Muscle layer of colon (tissue), 2 donors: ENCODE results near the gene IL27RA.

ENCODE experiments used
- H3K27ac ChIP-seq: one replicate; pipeline ENCODE4 v1.7.0; 2013; ENCODE audit warnings: low read depth, mild to moderate bottlenecking, low read length, moderate library complexity
- H3K27me3 ChIP-seq, 2 donors: one replicate each; pipeline ENCODE4 v1.7.0; 2013; ENCODE audit warnings: low read length in 2 of 2, mild to moderate bottlenecking in 2 of 2; ENCODE audit not compliant: insufficient read depth in 2 of 2, control insufficient read depth in 1 of 2
- H3K36me3 ChIP-seq: one replicate; pipeline ENCODE4 v1.7.0; 2013; ENCODE audit warnings: mild to moderate bottlenecking, low read length; ENCODE audit not compliant: insufficient read depth
- H3K4me1 ChIP-seq: one replicate; pipeline ENCODE4 v1.7.0; 2013; ENCODE audit warnings: mild to moderate bottlenecking, low read length; ENCODE audit not compliant: insufficient read depth
- H3K4me3 ChIP-seq, 2 donors: one replicate each; pipeline ENCODE4 v1.7.0; 2013; ENCODE audit warnings: low read length in 2 of 2, low read depth in 1 of 2, mild to moderate bottlenecking in 1 of 2, moderate library complexity in 1 of 2
- H3K9ac ChIP-seq: one replicate; pipeline ENCODE4 v1.7.0; 2013; ENCODE audit warnings: low read length
- H3K9me3 ChIP-seq: one replicate; pipeline ENCODE4 v1.7.0; 2013; ENCODE audit warnings: mild to moderate bottlenecking, low read length
- donor health status: abdominal sarcoma.
- donor health status: Adenocarcinoma of cecum.

IL27RA gene

GRCh38 chr19:13990085-13990484 is 41.5 kb upstream of the IL27RA start:
- H3K4me1 ChIP-seq, result peaks cover 6% of the 10 kb centered on the region
- H3K4me3 ChIP-seq, result no peak overlapping the region
- no peak overlapping the region for H3K9ac ChIP-seq
- no peaks in the 10 kb centered on the region for H3K9me3 ChIP-seq
- H3K27ac ChIP-seq, result no peak overlapping the region
- H3K36me3 ChIP-seq, result peaks cover 13% of the 10 kb centered on the region
- no peaks in the 10 kb centered on the region for H3K27me3 ChIP-seq

- Histone ChIP-seq H3K9me3 (no peaks in the 10 kb centered on the region), H3K36me3 (peaks cover 13% of the 10 kb centered on the region), H3K4me1 (no peaks in the 10 kb centered on the region), H3K4me3 (no peak overlapping the region), H3K27ac (no peak overlapping the region), H3K9ac (no peak overlapping the region), H3K27me3 (no peaks in the 10 kb centered on the region)
These were observed 39.5 kb upstream of the IL27RA start for GRCh38 chr19:13992025-13992424.

DNA sequence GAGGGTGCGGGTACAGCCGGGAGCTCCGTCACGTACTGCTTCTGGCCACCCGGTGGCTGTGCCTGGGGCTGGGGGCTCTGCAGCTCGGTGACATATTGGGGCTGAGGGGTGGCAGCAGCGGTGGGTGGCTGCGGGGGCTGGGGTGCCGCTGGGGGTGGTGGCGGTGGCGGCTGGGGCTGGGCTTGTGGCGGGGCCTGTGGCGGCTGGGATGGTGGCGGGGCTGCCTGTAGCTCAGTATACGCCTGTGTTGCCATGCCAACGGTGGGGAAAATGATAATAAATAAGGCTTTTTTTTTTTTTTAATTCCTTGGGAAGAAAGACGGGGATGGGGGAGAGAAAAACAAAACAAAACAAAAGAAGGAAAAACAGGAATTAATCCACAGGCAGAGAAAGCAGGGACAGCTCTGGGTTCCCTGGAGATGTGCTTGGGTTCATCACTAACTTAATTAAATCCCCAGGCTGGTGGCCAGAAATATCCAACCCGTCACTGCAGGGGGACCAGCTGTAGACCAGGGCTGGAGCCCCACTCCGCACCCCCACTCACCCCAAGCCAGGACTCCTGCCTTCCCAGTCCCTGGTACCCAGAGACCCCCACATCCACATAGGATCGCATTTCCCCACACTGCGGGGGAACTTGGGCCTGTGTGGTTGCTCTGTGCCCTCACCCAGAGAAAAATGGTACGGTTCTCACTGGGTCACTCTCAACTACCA is 37.8 kb upstream of the IL27RA start:
- H3K9ac ChIP-seq, result no peak overlapping the region
- no peaks in the 10 kb centered on the region for H3K9me3 ChIP-seq
- peaks cover 13% of the 10 kb centered on the region for H3K36me3 ChIP-seq
- no peaks in the 10 kb centered on the region for H3K4me1 ChIP-seq
- no peak overlapping the region for H3K4me3 ChIP-seq
- no peaks in the 10 kb centered on the region for H3K27me3 ChIP-seq
- H3K27ac ChIP-seq, result no peak overlapping the region

- H3K27ac ChIP-seq, result no peak overlapping the region
These were observed 36.4 kb upstream of the IL27RA start for GRCh38 chr19:13995017-13995728.

GRCh38 chr19:13995878-13996765 is 35.4 kb upstream of the IL27RA start:
- Histone ChIP-seq H3K27me3 (no peaks in the 10 kb centered on the region), H3K4me1 (no peaks in the 10 kb centered on the region), H3K9ac (no peak overlapping the region), H3K27ac (no peak overlapping the region), H3K36me3 (peaks cover 11% of the 10 kb centered on the region), H3K4me3 (no peak overlapping the region), H3K9me3 (no peaks in the 10 kb centered on the region)

More at GRCh38 chr19:13995017-13995728, 36.4 kb upstream of the IL27RA start:
- Histone ChIP-seq H3K9me3 (no peaks in the 10 kb centered on the region), H3K27me3 (no peaks in the 10 kb centered on the region), H3K9ac (no peak overlapping the region), H3K36me3 (peaks cover 13% of the 10 kb centered on the region), H3K4me3 (no peak overlapping the region), H3K4me1 (no peaks in the 10 kb centered on the region)

GRCh38 chr19:13996928-13997630 is 34.5 kb upstream of the IL27RA start:
- H3K9ac ChIP-seq, result no peak overlapping the region
- H3K36me3 ChIP-seq, result peaks cover 7% of the 10 kb centered on the region
- no peaks in the 10 kb centered on the region for H3K27me3 ChIP-seq
- no peaks in the 10 kb centered on the region for H3K9me3 ChIP-seq
- H3K4me3 ChIP-seq, result no peak overlapping the region
- H3K4me1 ChIP-seq, result no peaks in the 10 kb centered on the region
- H3K27ac ChIP-seq, result no peak overlapping the region

DNA sequence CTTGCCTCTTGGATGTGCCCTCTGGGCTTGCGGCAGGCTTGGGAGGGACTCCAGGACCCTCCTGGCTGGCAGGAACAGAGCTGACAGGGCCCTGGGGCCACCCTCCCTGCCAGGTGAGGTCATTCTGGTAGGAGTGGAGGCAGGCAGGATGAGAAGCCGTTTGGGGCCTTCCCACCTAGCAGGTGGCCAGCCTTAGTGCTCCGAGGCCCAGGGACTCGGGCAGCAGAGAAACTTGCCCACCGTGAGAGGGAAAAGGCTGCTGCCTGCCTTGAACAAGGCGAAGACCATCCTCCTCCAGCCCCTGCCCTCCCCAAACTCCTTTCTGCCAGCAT is 34.0 kb upstream of the IL27RA start:
- H3K9me3 ChIP-seq, result no peaks in the 10 kb centered on the region
- no peaks in the 10 kb centered on the region for H3K27me3 ChIP-seq
- peaks cover under 1% of the 10 kb centered on the region for H3K4me1 ChIP-seq
- peaks cover 2% of the 10 kb centered on the region for H3K36me3 ChIP-seq
- H3K9ac ChIP-seq, result no peak overlapping the region
- no peak overlapping the region for H3K27ac ChIP-seq
- H3K4me3 ChIP-seq, result no peak overlapping the region

GRCh38 chr19:13998426-13998825 is 33.1 kb upstream of the IL27RA start:
- Histone ChIP-seq H3K27me3 (no peaks in the 10 kb centered on the region), H3K36me3 (no peaks in the 10 kb centered on the region), H3K4me1 (peaks cover 9% of the 10 kb centered on the region), H3K4me3 (no peak overlapping the region), H3K9ac (no peak overlapping the region), H3K9me3 (no peaks in the 10 kb centered on the region), H3K27ac (no peak overlapping the region)

- peaks cover 13% of the 10 kb centered on the region for H3K4me1 ChIP-seq
- no peaks in the 10 kb centered on the region for H3K9me3 ChIP-seq
- no peak overlapping the region for H3K27ac ChIP-seq
- no peaks in the 10 kb centered on the region for H3K36me3 ChIP-seq
- no peak overlapping the region for H3K9ac ChIP-seq
- no peaks in the 10 kb centered on the region for H3K27me3 ChIP-seq
- H3K4me3 ChIP-seq, result no peak overlapping the region
These were observed 32.5 kb upstream of the IL27RA start for GRCh38 chr19:13999085-13999484.

GRCh38 chr19:14000691-14001375 is 30.7 kb upstream of the IL27RA start:
- H3K4me1 ChIP-seq, result peaks cover 26% of the 10 kb centered on the region
- H3K4me3 ChIP-seq, result no peak overlapping the region
- no peaks in the 10 kb centered on the region for H3K27me3 ChIP-seq
- no peaks in the 10 kb centered on the region for H3K9me3 ChIP-seq
- H3K27ac ChIP-seq, result no peak overlapping the region
- no peaks in the 10 kb centered on the region for H3K36me3 ChIP-seq
- no peak overlapping the region for H3K9ac ChIP-seq
